ENCODE results near the gene CPLX3.

DNA sequence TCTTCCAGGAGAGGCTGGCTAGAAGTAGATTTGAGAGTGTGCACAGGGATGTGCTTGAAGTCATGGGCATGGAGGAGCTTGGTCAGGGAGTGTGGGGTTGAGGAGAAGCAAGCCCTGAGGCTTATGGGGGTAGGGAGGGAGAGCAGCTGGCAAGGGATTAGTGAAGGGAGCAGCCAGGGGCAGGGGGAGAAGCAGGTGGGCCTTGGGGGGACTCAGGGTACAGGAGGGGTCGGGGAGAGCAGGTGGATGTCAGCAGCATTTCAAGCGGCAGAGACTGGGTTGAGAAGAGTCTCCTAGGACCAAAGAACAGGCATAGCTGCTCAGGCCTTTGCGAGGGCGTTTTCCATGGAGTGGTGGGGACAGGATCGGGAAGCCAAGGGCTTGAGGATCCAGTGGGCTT is 17.2 kb upstream of the CPLX3 start:
- TF ChIP-seq ZNF274 (IDR thresholded peaks at IDR 0.05; ENCODE audit: low read depth, low read length) (no peak), YY1 (IDR thresholded peaks at IDR 0.05; ENCODE audit: insufficient read depth, insufficient read length) (no peak)

Data from NT2/D1 (cell line).